ENCODE measurements around the gene STK32A.
"Not testable (repeated sequence)": the region's sequence is repeated elsewhere in the genome, so short reads cannot be mapped to it uniquely, and the experiment has no call there.

The STK32A gene

DNA sequence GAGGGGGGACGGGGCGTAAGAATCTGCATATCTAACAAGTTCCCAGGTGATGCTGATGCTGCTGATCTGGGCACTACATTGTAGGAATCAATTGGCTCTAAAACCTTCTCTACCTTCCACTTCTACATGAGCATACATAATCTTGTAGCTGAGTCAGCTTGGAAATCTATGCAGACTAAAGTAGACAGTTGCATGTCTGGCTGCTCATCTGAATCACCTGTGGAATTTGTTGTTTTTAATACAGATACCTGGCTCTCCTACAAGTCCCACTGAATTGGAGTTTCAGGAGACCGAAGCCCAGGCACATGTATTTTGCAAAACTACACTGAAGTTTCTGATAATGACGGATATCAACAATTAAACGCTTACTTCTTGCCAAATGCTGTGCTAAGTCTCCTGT, 113.6 kb downstream of the STK32A start:
- Mint-ChIP-seq H3K27ac (no peak overlapping the region), H3K36me3 (no peaks in the 10 kb centered on the region)

DNA sequence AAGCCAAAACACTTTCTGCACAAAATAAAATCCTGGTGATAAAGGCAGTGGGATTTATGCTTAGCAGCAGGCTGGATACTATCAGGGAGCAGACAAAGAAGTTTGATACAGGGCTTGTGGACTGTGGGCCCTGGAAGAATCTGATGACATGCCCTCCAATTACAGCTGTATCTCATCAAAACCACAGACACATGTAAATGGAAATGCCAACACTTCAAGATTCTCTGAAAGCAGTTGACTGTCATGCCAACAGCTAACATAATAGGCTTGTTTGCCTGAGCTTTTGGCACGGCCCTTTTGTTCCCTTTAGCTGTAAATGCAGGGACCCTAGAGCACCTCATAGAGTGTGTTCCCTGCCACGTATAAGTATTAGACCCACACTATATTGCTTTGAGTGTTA, 114.4 kb downstream of the STK32A start:
- H3K4me3 Mint-ChIP-seq = no peak overlapping the region
- no peaks in the 10 kb centered on the region for H3K36me3 Mint-ChIP-seq
- H3K27ac Mint-ChIP-seq = no peak overlapping the region
- peaks cover 1% of the 10 kb centered on the region for H3K27me3 Mint-ChIP-seq
- no peaks in the 10 kb centered on the region for H3K9me3 Mint-ChIP-seq (ENCODE audit: low read depth)
- no peaks in the 10 kb centered on the region for H3K4me1 Mint-ChIP-seq (ENCODE audit: low read depth)

More for the DNA sequence above, 113.6 kb downstream of the STK32A start:
- no peak overlapping the region for H3K4me3 Mint-ChIP-seq
- H3K4me1 Mint-ChIP-seq (ENCODE audit: low read depth) = no peaks in the 10 kb centered on the region
- H3K27me3 Mint-ChIP-seq = no peaks in the 10 kb centered on the region
- no peaks in the 10 kb centered on the region for H3K9me3 Mint-ChIP-seq (ENCODE audit: low read depth)

DNA sequence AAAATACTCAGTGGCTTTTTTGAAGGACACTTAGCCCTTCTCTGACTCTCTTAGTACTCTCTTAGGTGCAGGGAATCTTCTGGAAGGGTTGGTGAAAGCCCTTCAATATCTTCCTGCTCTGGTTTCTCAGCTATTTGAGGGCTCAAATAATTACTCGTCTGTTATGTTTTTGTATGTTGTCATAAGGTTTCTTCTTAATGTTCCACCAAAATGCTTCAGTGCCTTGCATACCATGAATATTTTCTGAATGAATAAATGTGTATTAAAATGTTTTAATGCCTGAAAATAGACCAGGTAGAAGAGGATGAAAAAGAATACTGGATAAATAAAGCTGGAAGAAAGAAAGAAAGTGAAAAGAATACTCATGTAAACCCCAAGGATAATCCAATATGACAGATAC, 124.3 kb downstream of the STK32A start:
- H3K27me3 Mint-ChIP-seq = peaks cover 1% of the 10 kb centered on the region
- no peak overlapping the region for H3K4me3 Mint-ChIP-seq
- no peaks in the 10 kb centered on the region for H3K4me1 Mint-ChIP-seq (ENCODE audit: low read depth)
- peaks cover 1% of the 10 kb centered on the region for H3K9me3 Mint-ChIP-seq (ENCODE audit: low read depth)
- no peak overlapping the region for H3K27ac Mint-ChIP-seq
- H3K36me3 Mint-ChIP-seq = no peaks in the 10 kb centered on the region

DNA sequence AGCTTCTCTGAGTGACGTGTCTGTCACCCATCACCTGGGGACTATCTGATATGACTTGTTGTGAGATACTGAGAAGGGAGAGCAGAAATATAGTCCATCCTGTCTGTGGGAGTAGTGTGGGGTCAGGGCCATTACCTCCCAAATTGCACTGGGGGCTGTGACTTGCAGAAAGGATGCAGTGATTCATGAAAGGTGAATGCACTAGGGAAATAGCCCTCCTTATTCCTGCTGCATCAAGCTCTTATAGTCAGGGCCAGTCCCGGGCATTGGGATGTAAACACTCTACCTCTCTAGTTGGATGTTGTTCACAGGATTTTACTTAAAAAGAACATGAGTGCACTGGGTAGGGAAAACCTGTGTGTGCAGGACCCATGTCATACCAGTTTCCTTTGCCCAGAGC, 124.8 kb downstream of the STK32A start:
- H3K4me1 Mint-ChIP-seq (ENCODE audit: low read depth) = no peaks in the 10 kb centered on the region
- H3K27me3 Mint-ChIP-seq = peaks cover 1% of the 10 kb centered on the region
- H3K27ac Mint-ChIP-seq = no peak overlapping the region
- no peak overlapping the region for H3K4me3 Mint-ChIP-seq
- peaks cover 3% of the 10 kb centered on the region for H3K9me3 Mint-ChIP-seq (ENCODE audit: low read depth)
- no peaks in the 10 kb centered on the region for H3K36me3 Mint-ChIP-seq

DNA sequence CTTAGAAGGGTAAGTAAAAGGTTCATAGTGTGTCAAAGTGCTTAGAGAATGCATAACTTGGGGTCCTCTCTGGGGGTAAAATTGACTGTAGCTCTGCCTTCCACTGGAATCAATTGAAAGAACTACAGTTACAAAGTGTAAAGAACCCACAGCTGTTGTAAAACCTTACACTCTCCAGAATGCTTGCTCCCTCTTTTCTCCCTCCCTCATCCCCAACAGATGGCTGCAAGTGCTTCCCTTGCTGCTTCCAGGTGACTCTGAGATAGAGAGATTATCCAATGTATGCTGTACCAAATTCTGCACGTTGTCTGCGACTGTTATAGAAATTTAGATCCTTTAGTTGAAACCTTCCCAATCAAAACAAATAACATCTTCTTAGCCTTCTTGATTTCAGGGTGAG, 126.0 kb downstream of the STK32A start:
- Mint-ChIP-seq H3K36me3 (no peaks in the 10 kb centered on the region), H3K27me3 (peaks cover 1% of the 10 kb centered on the region), H3K9me3 (ENCODE audit: low read depth) (peaks cover 3% of the 10 kb centered on the region), H3K27ac (no peak overlapping the region), H3K4me3 (no peak overlapping the region), H3K4me1 (ENCODE audit: low read depth) (no peaks in the 10 kb centered on the region)

DNA sequence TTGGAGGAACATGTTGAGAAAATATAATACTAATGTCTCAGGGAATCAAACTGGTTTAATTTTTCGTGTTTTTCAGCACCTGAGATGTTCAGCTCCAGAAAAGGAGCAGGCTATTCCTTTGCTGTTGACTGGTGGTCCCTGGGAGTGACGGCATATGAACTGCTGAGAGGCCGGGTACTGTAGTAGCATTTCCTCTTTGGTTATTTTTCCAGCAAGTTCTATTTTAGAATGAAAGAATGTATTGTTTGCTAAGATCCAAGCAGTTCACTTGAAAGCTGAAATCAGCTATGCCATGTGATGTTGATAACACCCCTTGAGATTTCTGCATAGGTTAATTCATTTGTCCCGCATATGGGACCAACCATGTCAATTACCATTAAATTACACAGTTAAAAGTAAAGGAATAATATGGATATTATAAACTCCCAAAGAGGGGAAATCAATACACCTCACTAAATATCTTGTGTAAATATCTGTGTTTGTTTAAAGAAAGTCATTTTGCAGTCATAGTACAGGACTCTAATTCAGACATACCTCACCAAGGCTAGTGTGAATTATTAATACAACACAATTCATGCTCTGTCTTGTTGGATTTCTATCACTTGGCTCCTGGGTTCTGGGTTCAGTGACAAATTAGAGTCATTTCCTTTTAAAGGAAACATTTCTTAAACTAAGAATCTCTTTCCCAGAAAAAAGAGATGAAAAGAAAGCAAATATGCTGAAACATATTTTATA, 126.8 kb downstream of the STK32A start:
- Mint-ChIP-seq H3K27ac (no peak overlapping the region), H3K9me3 (ENCODE audit: low read depth) (peaks cover 3% of the 10 kb centered on the region), H3K36me3 (no peaks in the 10 kb centered on the region), H3K4me1 (ENCODE audit: low read depth) (no peaks in the 10 kb centered on the region), H3K27me3 (peaks cover 1% of the 10 kb centered on the region), H3K4me3 (no peak overlapping the region)

DNA sequence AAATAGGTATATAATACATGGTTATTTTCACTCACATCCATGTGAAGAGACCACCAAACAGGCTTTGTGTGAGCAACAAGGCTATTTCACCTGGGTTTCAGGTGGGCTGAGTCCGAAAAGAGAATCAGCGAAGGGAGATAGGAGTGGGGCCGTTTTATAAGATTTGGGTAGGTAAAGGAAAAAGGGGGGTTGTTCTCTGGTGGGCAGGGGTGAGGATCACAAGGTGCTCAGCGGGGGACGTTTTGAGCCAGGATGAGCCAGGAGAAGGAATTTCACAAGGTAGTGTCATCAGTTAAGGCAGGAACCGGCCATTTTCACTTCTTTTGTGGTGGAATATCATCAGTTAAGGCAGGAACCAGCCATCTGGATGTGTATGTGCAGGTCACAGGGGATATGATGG, 132.6 kb downstream of the STK32A start:
- H3K9me3 Mint-ChIP-seq (ENCODE audit: low read depth); H3K4me1 Mint-ChIP-seq (ENCODE audit: low read depth); H3K27me3 Mint-ChIP-seq; H3K4me3 Mint-ChIP-seq; H3K27ac Mint-ChIP-seq; H3K36me3 Mint-ChIP-seq: not testable (repeated sequence)

DNA sequence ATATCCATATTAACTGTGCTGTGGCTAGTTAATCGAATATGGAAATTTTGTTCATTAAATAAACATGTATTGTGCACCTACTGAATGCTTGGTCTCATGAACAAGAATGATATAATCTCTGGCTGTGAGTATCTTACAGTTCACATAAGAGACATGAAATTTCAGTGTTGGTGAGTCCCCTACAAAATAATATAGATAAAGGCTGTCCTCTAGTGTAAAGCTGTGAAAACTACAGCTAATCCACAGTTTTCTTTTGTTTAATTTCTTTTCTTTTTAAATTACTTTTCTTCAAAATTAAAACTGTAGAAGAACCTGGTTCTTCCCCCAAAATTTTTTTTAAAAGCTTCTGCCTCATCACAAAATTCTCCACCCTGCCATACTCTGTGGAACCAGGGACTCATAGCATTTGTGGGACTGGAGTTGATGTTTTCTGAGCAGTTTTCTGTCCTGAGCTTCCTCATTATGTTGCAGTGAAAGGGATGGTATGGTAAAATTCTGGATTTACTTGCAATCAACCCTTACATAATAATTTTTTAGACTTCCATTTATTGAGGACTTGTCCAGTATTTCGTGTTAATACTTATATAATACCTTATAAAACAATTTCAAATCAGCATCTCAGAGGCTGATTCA, 135.0 kb downstream of the STK32A start:
- Mint-ChIP-seq H3K4me3 (no peak overlapping the region), H3K9me3 (ENCODE audit: low read depth) (no peaks in the 10 kb centered on the region), H3K36me3 (no peaks in the 10 kb centered on the region), H3K27ac (no peak overlapping the region), H3K4me1 (ENCODE audit: low read depth) (no peaks in the 10 kb centered on the region), H3K27me3 (peaks cover 2% of the 10 kb centered on the region)

DNA sequence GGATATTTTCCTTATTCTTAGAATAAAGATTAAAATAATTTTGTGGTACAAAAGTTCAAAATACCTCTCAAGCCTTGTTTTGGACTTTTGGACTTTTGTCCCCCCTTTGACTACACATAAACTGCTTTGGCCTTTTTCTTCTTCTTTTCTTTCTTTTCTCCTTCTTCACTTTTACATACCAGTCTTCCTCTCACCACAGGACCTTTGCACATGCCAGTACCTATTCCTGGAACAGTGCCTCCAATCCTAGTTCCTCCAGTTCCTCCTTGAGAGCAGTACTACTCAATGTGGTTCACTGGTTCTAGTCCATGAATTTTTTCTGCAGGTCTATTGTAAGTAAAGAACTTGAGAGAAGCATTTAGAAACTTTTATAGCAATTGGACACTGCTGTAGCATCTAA, 136.5 kb downstream of the STK32A start:
- Mint-ChIP-seq H3K4me3 (no peak overlapping the region), H3K36me3 (no peaks in the 10 kb centered on the region), H3K27me3 (peaks cover 2% of the 10 kb centered on the region), H3K27ac (no peak overlapping the region), H3K4me1 (ENCODE audit: low read depth) (no peaks in the 10 kb centered on the region), H3K9me3 (ENCODE audit: low read depth) (no peaks in the 10 kb centered on the region)

DNA sequence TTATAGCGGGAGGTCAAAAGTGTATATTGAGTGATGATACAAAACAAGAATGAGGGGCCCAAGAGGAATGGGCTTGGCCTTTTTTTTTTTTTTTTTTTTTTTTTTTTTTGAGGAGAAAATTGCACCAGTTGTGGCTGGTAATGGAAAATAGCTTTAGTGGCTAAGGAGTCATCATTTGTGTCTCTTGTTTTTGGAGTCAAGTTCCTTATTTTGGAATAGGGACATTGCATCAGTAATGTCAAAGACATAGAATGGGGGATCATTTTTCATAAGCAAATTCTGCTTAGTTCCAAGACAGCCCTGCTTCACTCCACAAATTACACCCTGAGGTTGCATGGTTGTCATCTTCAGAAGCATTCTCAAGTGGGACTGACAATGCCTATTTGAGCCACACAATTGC, 137.4 kb downstream of the STK32A start:
- Mint-ChIP-seq H3K36me3 (no peaks in the 10 kb centered on the region), H3K4me3 (no peak overlapping the region), H3K27me3 (peaks cover 2% of the 10 kb centered on the region), H3K9me3 (ENCODE audit: low read depth) (no peaks in the 10 kb centered on the region), H3K27ac (no peak overlapping the region), H3K4me1 (ENCODE audit: low read depth) (no peaks in the 10 kb centered on the region)

DNA sequence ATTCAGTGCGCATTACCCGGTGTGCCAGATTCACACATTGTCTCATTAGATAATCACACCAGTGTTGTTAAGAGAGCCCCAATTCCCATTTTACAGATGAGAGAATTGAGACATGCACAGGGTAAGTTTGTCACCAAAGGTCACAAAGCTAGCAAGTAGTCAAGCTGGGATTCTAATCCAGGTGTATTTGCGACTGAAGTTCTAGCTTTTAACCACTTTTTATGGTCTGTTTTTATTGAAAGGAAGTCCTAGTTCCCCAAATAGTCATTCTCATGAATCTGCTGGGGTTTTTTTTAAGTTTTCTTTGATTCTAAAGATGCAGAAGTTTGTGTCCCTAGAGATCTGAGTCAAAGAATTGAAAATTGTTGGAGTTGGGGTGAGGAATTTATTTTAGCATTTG, 138.5 kb downstream of the STK32A start:
- H3K36me3 Mint-ChIP-seq = no peaks in the 10 kb centered on the region
- no peak overlapping the region for H3K27ac Mint-ChIP-seq
- H3K27me3 Mint-ChIP-seq = peaks cover 2% of the 10 kb centered on the region
- no peaks in the 10 kb centered on the region for H3K9me3 Mint-ChIP-seq (ENCODE audit: low read depth)
- H3K4me3 Mint-ChIP-seq = no peak overlapping the region
- no peaks in the 10 kb centered on the region for H3K4me1 Mint-ChIP-seq (ENCODE audit: low read depth)

DNA sequence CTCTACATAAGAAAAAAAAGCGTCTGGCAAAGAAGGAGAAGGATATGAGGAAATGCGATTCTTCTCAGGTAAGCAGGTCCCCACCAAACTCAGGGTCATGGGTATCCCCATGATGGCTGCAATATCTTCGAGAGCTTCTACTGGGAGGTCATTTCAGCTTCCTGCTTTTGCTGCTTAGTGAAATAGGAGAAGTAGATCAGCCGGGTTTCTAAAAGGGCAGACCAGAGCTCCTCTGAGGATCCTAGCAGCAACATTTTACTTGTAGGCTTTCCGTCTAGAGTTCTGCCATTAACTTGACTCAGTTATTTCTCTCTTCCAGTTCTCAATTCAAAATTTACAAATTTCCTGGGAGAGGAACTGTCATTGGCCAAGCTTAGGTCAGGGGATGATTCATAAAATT, 140.3 kb downstream of the STK32A start:
- peaks cover 2% of the 10 kb centered on the region for H3K27me3 Mint-ChIP-seq
- H3K4me1 Mint-ChIP-seq (ENCODE audit: low read depth) = no peaks in the 10 kb centered on the region
- H3K27ac Mint-ChIP-seq = no peak overlapping the region
- no peaks in the 10 kb centered on the region for H3K9me3 Mint-ChIP-seq (ENCODE audit: low read depth)
- no peaks in the 10 kb centered on the region for H3K36me3 Mint-ChIP-seq
- no peak overlapping the region for H3K4me3 Mint-ChIP-seq

DNA sequence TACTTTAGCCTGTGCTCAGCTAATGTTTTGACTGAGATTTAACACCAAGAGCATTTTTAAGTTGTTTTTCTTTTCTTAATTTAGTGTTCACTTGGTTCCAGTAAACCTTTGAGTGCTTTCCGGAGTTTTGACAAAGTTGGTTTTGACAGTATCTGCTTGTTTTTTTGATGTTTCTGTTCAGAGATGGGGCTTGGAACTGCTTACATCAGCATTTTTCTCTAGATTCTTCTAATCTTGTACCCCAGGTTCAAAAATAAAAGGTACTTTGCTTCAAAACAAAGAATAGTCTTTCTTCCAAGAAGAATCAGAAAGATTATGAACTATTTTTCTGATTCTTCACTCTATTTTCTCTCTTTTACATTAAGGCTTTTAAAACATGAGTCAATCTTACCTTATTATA, 142.9 kb downstream of the STK32A start:
- no peak overlapping the region for H3K27ac Mint-ChIP-seq
- H3K9me3 Mint-ChIP-seq (ENCODE audit: low read depth) = no peaks in the 10 kb centered on the region
- no peaks in the 10 kb centered on the region for H3K4me1 Mint-ChIP-seq (ENCODE audit: low read depth)
- H3K36me3 Mint-ChIP-seq = no peaks in the 10 kb centered on the region
- no peaks in the 10 kb centered on the region for H3K27me3 Mint-ChIP-seq
- no peak overlapping the region for H3K4me3 Mint-ChIP-seq

DNA sequence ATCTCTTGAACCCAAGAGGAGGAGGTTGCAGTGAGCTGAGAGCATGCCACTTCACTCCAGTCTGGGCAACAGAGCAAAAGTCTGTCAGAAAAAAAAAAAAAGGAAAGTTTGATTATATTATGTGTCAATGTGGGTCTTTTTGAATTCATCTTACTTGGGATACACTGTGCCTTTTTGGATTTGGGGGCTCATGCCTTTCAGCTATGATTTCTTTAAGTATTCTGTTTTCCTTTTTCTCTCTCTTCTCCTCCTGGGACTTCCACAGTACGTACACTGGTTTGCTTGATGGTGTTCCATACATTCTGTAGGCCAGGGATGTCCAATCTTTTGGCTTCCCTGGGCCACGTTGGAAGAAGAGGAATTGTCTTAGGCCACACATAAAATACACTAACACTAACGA, 146.7 kb downstream of the STK32A start:
- no peaks in the 10 kb centered on the region for H3K9me3 Mint-ChIP-seq (ENCODE audit: low read depth)
- H3K4me1 Mint-ChIP-seq (ENCODE audit: low read depth) = no peaks in the 10 kb centered on the region

DNA sequence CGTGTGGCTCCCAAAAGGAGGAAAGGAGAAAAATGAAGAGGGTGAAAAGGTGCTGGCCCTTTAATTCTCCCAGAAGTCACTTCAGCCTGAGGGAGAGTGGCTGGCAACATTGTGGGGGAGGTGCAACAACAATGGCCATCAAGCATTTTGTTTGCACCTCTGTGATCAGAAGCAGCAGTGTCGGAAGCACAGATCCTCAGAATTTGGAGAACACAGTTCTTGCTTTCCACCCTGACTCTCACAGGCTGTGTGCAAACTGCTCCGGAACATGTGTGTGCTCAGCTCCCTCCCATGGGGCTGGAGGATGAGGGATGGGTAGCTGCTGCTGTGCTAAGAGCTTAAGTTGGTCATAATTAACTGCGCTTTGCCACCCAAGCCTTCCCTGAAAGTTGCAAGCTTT, 147.9 kb downstream of the STK32A start:
- H3K4me3 Mint-ChIP-seq = no peak overlapping the region

More for the DNA sequence above, 146.7 kb downstream of the STK32A start:
- Mint-ChIP-seq H3K27ac (no peak overlapping the region), H3K27me3 (peaks cover 2% of the 10 kb centered on the region), H3K36me3 (no peaks in the 10 kb centered on the region), H3K4me3 (no peak overlapping the region)

More for the DNA sequence above, 147.9 kb downstream of the STK32A start:
- Mint-ChIP-seq H3K27me3 (peaks cover 2% of the 10 kb centered on the region), H3K27ac (no peak overlapping the region), H3K9me3 (ENCODE audit: low read depth) (no peaks in the 10 kb centered on the region), H3K36me3 (no peaks in the 10 kb centered on the region), H3K4me1 (ENCODE audit: low read depth) (no peaks in the 10 kb centered on the region)

Measured in activated naive CD8-positive, alpha-beta T cell (primary cell).